Activated CD8-positive, alpha-beta T cell treated with anti-CD3 and anti-CD28 coated beads for 36 hours (primary cell): Measurements from ENCODE around the gene NLGN2. TPM values are rescaled to one million over a fixed set of nuclear protein-coding genes. Genes with fewer than 3 reads are reported as not detected.
"Not testable (repeated sequence)": the region's sequence is repeated elsewhere in the genome, so short reads cannot be mapped to it uniquely, and the experiment has no call there.

Source experiments
- ATAC-seq: fragments of 200-7000 bp; cut with Tn5 transposase; one replicate; pipeline ENCODE4 v1.10.0; 2021; ENCODE audit warnings: mild to moderate bottlenecking, moderate library complexity
- CTCF ChIA-PET: fragments of 350-600 bp; sonication (Branson Sonifier 250); formaldehyde crosslinking; loops from one replicate; lab custom pipeline; 2021; ENCODE audit warnings: antibody characterized with exemption; lab: Charles Lee
- POLR2A ChIA-PET: fragments of 350-600 bp; sonication (Branson Sonifier 250); formaldehyde crosslinking; loops from one replicate; lab custom pipeline; 2021; ENCODE audit warnings: antibody characterized with exemption; lab: Charles Lee
- DNase-seq: peaks from one replicate; pipeline ENCODE4 v3.0.0-alpha.2; 2020
- H3K27ac Mint-ChIP-seq: one replicate; pipeline ENCODE4 v1.8.0; 2021; ENCODE audit warnings: mild to moderate bottlenecking, mixed read lengths
- H3K27me3 Mint-ChIP-seq: one replicate; pipeline ENCODE4 v1.8.0; 2021; ENCODE audit warnings: mixed read lengths
- H3K36me3 Mint-ChIP-seq: one replicate; pipeline ENCODE4 v1.8.0; 2021; ENCODE audit warnings: low read depth, mixed read lengths
- H3K4me1 Mint-ChIP-seq: one replicate; pipeline ENCODE4 v1.8.0; 2021; ENCODE audit warnings: low read depth, mixed read lengths
- H3K4me3 Mint-ChIP-seq: one replicate; pipeline ENCODE4 v1.8.0; 2021; ENCODE audit warnings: mild to moderate bottlenecking, moderate library complexity, mixed read lengths
- H3K9me3 Mint-ChIP-seq: one replicate; pipeline ENCODE4 v1.8.0; 2021; ENCODE audit warnings: mixed read lengths
- CTCF ChIP-seq: fragments of 200-600 bp; IDR thresholded peaks from one replicate; pipeline ENCODE4 v1.8.0; 2022; ENCODE audit warnings: antibody characterized with exemption, mild to moderate bottlenecking
- intact Hi-C: fragments of 100-400 bp; cut with micrococcal nuclease; formaldehyde crosslinking; loops from one replicate; pipeline ENCODE4 v1.10.0; 2022
- total RNA-seq, 2 experiments: library from RNA; stranded (reverse); gene quantifications; one replicate each; pipeline ENCODE4 v1.2.3, GENCODE V29; 2021

The NLGN2 gene
- total RNA-seq, 2 experiments from 2014 or later = 9.4 to 10.9 TPM

- H3K27ac Mint-ChIP-seq = no peak overlapping the region
- DNase-seq = no peak
- POLR2A ChIA-PET = interaction anchor here (1.6 kb wide), 1 partner anchor 36 kb away, joined by 4 read pairs; the partner anchor contains the start of gene TMEM256
- intact Hi-C loops = no loop called here
- H3K9me3 Mint-ChIP-seq = no peaks in the 10 kb centered on the region
- no peak for TF ChIP-seq CTCF
- H3K4me3 Mint-ChIP-seq = no peak overlapping the region
- ATAC-seq = no peak
- no peaks in the 10 kb centered on the region for H3K27me3 Mint-ChIP-seq
- CTCF ChIA-PET = interaction anchor here (1.0 to 3.5 kb wide), 2 partner anchors 12 to 15 kb away, joined by 3 to 19 read pairs; no protein-coding TSS in a partner anchor
- no peaks in the 10 kb centered on the region for H3K4me1 Mint-ChIP-seq
- no peaks in the 10 kb centered on the region for H3K36me3 Mint-ChIP-seq
Observed at GRCh38 chr17:7367918-7368598, 39.6 kb upstream of the NLGN2 start.

DNA sequence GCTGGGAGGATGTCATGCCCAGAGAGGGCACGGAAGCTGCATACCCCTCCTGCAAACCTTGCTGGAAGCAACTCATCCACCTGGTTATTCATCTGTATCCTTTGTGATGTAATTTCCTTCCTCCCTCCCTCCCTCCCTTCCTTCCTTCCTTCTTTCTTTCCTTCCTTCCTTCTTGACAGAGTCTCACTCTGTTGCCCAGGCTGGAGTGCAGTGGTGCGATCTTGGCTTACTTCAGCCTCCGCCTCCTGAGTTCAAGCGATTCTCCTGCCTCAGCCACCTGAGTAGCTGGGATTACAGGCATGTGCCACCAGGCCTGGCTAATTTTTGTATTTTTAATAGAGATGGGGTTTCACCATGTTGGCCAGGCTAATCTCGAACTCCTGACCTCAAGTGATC is 39.0 kb upstream of the NLGN2 start:
- ChIA-PET CTCF (interaction anchor here (1.0 to 3.5 kb wide), 2 partner anchors 12 to 192 kb away, joined by 3 to 19 read pairs; no protein-coding TSS in a partner anchor), POLR2A (interaction anchor here (1.6 kb wide), 1 partner anchor 35 kb away, joined by 4 read pairs; the partner anchor contains the start of gene TMEM256)
- H3K36me3 Mint-ChIP-seq, ATAC-seq, H3K4me3 Mint-ChIP-seq, H3K9me3 Mint-ChIP-seq, DNase-seq, intact Hi-C loops, H3K4me1 Mint-ChIP-seq, H3K27me3 Mint-ChIP-seq, H3K27ac Mint-ChIP-seq: not testable (repeated sequence)

- no peak overlapping the region for H3K27ac Mint-ChIP-seq
- DNase-seq (no peak), ATAC-seq (no peak)
- ChIA-PET POLR2A (interaction anchor here (0.6 to 1.5 kb wide), 4 partner anchors 16 to 257 kb away, joined by 3 read pairs; partner anchors contain the start of gene CD68), CTCF (interaction anchor here (0.8 to 3.5 kb wide), 4 partner anchors 14 to 191 kb away, joined by 4 to 19 read pairs (median 6); no protein-coding TSS in a partner anchor)
- intact Hi-C loops = no loop called here
- H3K4me1 Mint-ChIP-seq = no peaks in the 10 kb centered on the region
- no peaks in the 10 kb centered on the region for H3K9me3 Mint-ChIP-seq
- H3K36me3 Mint-ChIP-seq = no peaks in the 10 kb centered on the region
- TF ChIP-seq CTCF = no peak
- no peaks in the 10 kb centered on the region for H3K27me3 Mint-ChIP-seq
- H3K4me3 Mint-ChIP-seq = no peak overlapping the region
Observed at GRCh38 chr17:7369825-7370224, 37.8 kb upstream of the NLGN2 start.

GRCh38 chr17:7370853-7371252 is 36.8 kb upstream of the NLGN2 start:
- intact Hi-C loops = no loop called here
- DNase-seq (no peak), ATAC-seq (no peak)
- ChIA-PET CTCF (interaction anchor here (1.1 to 3.5 kb wide), 3 partner anchors 15 to 190 kb away, joined by 4 to 19 read pairs (median 7); no protein-coding TSS in a partner anchor), POLR2A (interaction anchor here (1.4 to 1.5 kb wide), 2 partner anchors 15 to 256 kb away, joined by 3 read pairs; no protein-coding TSS in a partner anchor)
- no peak overlapping the region for H3K4me3 Mint-ChIP-seq
- H3K27ac Mint-ChIP-seq = no peak overlapping the region
- H3K36me3 Mint-ChIP-seq = no peaks in the 10 kb centered on the region
- TF ChIP-seq CTCF = no peak
- H3K4me1 Mint-ChIP-seq = no peaks in the 10 kb centered on the region
- H3K9me3 Mint-ChIP-seq = no peaks in the 10 kb centered on the region
- H3K27me3 Mint-ChIP-seq = no peaks in the 10 kb centered on the region

- peaks cover 2% of the 10 kb centered on the region for H3K36me3 Mint-ChIP-seq
- H3K9me3 Mint-ChIP-seq = peaks cover 4% of the 10 kb centered on the region
- ChIA-PET POLR2A (interaction anchor here (2.9 kb wide), 1 partner anchor 9 kb away, joined by 11 read pairs; no protein-coding TSS in a partner anchor), CTCF (interaction anchor here (3.9 kb wide), 1 partner anchor 18 kb away, joined by 17 read pairs; no protein-coding TSS in a partner anchor)
- H3K4me1 Mint-ChIP-seq = peaks cover 2% of the 10 kb centered on the region
- DNase-seq (no peak), ATAC-seq (no peak)
- peaks cover 8% of the 10 kb centered on the region for H3K27me3 Mint-ChIP-seq
- no peak overlapping the region for H3K4me3 Mint-ChIP-seq
- intact Hi-C loops = no loop called here
- H3K27ac Mint-ChIP-seq = no peak overlapping the region
- TF ChIP-seq CTCF = no peak
Observed at GRCh38 chr17:7374353-7374752, 33.3 kb upstream of the NLGN2 start.
